Measurements from ENCODE around the gene TTC7B.

- TF ChIP-seq ZNF318 (IDR thresholded peaks at IDR 0.05; ENCODE audit: borderline replicate concordance in 1 of 2, low read depth in 1 of 2) (no peak), NONO (IDR thresholded peaks at IDR 0.05; ENCODE audit: low read depth in 2 of 2, low read length in 1 of 2) (no peak), CTCF (IDR thresholded peaks at IDR 0.05 in 2 of 3, conservative IDR thresholded peaks at IDR 0.05 in 1 of 3; ENCODE audit: insufficient read depth in 2 of 3, low read depth in 1 of 3, low read length in 3 of 3) (no peak), E2F8 (IDR thresholded peaks at IDR 0.05; ENCODE audit: low read depth, partially characterized antibody) (no peak), CEBPB (tag; IDR thresholded peaks at IDR 0.05) (no peak), ZBTB40 (IDR thresholded peaks at IDR 0.05) (no peak), ZBTB40 (CRISPR knock-in tag; IDR thresholded peaks at IDR 0.05) (no peak), GABPA (tag; conservative IDR thresholded peaks at IDR 0.05; ENCODE audit: low read depth) (no peak), FOXA1 (IDR thresholded peaks at IDR 0.05; ENCODE audit: borderline replicate concordance) (no peak), KDM1A (IDR thresholded peaks at IDR 0.05) (no peak), SMARCE1 (IDR thresholded peaks at IDR 0.05) (no peak)
These were observed 223.6 kb downstream of the TTC7B start for GRCh38 chr14:90592655-90593054.

All from K562 (cell line).